Fibroblast of villous mesenchyme (primary cell): ENCODE measurements around the gene ZNF821. TPM values are rescaled to one million over a fixed set of nuclear protein-coding genes. Genes with fewer than 3 reads are reported as not detected.
A peak's percentile ranks its signal among the peaks of the same experiment; 100 is the strongest.
"Not testable (repeated sequence)": the region's sequence is repeated elsewhere in the genome, so short reads cannot be mapped to it uniquely, and the experiment has no call there.

Experiments used
- DNase-seq: peaks from one replicate; pipeline ENCODE4 v3.0.0-alpha.2; 2010; ENCODE audit warnings: low read depth
- H3K4me3 ChIP-seq: 2 replicates; pipeline ENCODE4 v1.5.1; 2011; ENCODE audit warnings: low read depth, mild to moderate bottlenecking, low read length
- total RNA-seq: library from RNA; depleted of rRNA; stranded (reverse); fragments of >200 nt; gene quantifications from 2 replicates; pipeline ENCODE4 v1.2.3, GENCODE V29; 2012
- TF ChIP-seq, protein P1 (sequence below): IDR thresholded peaks from 2 replicates; pipeline ENCODE4 v1.5.1; 2012; ENCODE audit warnings: low read depth, mild to moderate bottlenecking, low read length; ENCODE audit not compliant: insufficient read depth

The ZNF821 gene
- total RNA-seq, 1 donor, result 3.9 TPM

- DNase-seq, result peak; percentile 90
- no peak overlapping the region for H3K4me3 ChIP-seq
- TF ChIP-seq, protein P1, sequence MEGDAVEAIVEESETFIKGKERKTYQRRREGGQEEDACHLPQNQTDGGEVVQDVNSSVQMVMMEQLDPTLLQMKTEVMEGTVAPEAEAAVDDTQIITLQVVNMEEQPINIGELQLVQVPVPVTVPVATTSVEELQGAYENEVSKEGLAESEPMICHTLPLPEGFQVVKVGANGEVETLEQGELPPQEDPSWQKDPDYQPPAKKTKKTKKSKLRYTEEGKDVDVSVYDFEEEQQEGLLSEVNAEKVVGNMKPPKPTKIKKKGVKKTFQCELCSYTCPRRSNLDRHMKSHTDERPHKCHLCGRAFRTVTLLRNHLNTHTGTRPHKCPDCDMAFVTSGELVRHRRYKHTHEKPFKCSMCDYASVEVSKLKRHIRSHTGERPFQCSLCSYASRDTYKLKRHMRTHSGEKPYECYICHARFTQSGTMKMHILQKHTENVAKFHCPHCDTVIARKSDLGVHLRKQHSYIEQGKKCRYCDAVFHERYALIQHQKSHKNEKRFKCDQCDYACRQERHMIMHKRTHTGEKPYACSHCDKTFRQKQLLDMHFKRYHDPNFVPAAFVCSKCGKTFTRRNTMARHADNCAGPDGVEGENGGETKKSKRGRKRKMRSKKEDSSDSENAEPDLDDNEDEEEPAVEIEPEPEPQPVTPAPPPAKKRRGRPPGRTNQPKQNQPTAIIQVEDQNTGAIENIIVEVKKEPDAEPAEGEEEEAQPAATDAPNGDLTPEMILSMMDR, result no peak
These were observed 33.9 kb upstream of the ZNF821 start for GRCh38 chr16:71917900-71918299.

GRCh38 chr16:71916397-71916920, 32.5 kb upstream of the ZNF821 start:
- DNase-seq, result peak; percentile 26
- H3K4me3 ChIP-seq, result no peak overlapping the region
- TF ChIP-seq, protein P1, result no peak

DNA sequence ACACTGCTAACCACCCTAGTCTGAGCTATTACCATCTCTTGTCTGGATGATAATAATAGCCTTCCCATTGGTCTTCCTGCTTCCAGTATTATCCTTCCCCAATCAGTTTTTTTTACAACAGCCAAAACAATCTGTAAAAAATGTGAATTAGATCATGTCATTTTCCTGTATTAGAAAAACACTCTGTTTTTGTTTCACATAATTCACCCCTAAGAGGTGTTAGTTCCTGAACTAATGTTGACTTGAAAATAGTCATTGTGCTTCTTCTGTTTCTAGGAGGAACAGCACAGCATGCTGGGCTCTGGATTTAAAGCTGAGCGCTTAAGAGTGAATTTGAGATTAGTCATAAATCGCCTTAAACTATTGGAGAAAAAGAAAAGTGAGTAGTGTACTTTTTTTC, 31.4 kb upstream of the ZNF821 start:
- DNase-seq, result no peak
- no peak overlapping the region for H3K4me3 ChIP-seq
- TF ChIP-seq, protein P1, result no peak

GRCh38 chr16:71914802-71915201, 30.8 kb upstream of the ZNF821 start:
- DNase-seq, result no peak
- TF ChIP-seq, protein P1, result no peak
- no peak overlapping the region for H3K4me3 ChIP-seq

DNA sequence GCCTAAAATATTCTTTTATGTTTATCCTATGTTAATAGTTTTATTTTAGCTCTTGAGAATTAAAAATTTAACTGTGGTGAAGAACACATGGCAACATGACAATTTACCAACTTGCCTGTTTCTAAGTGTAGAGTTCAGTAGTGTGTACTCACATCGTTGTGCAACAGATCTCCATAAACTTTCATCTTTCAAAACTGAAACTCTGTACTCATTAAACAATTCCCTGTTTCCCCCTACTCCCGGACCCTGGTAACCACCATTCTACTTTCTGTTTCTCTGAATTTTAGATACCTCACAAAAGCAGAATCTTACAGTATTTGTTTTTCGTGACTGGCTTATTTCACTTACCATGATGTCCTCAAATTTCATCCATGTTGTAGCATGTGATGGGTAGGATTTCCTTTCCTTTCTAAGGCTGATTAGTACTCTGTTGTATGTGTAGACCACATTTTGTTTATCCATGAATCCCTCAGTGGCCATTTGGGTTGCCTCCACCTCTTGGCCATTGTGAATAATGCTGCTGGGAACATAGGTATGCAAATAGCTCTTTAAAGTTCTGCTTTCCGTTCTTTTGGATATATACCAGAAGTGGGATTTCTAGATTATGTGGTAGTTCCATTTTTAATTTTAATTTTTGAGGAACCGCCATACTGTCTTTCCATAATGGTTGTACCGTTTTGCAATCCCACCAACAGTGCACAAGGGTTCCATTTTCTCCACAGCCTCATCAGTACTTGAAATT, 28.7 kb upstream of the ZNF821 start:
- TF ChIP-seq, protein P1, result no peak
- no peak overlapping the region for H3K4me3 ChIP-seq
- DNase-seq, result no peak

DNA sequence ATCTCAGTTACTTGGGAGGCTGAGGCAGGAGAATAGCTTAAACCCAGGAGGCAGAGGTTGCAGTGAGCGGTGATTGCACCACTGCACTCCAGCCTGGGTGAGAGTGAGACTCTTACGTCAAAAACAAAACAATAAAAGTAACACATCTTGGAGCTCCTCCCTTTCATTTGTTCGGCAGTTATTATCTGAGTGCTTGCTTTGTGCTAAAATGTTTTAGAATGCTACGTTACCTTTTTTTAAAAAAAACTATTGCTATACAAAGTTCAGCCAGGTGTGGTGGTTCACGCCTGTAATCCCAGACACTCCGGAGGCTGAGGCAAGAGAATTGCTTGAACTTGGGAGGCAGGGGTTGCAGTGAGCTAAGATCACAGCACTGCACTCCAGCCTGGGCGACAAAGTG, 27.1 kb upstream of the ZNF821 start:
- no peak overlapping the region for H3K4me3 ChIP-seq
- DNase-seq, result no peak
- TF ChIP-seq, protein P1, result no peak

GRCh38 chr16:71905765-71906164, 21.8 kb upstream of the ZNF821 start:
- not testable (repeated sequence) for H3K4me3 ChIP-seq, DNase-seq
